Measurements from ENCODE around the gene KCNMB4.

Gene KCNMB4

DNA sequence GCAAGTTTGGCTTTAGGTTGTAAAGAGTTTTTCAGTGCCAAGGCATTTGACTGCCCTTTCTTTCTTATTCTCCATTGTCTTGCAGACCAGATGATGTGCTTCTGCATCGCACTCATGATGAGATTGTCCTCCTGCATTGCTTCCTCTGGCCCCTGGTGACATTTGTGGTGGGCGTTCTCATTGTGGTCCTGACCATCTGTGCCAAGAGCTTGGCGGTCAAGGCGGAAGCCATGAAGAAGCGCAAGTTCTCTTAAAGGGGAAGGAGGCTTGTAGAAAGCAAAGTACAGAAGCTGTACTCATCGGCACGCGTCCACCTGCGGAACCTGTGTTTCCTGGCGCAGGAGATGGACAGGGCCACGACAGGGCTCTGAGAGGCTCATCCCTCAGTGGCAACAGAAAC, 64.3 kb downstream of the KCNMB4 start:
- TF ChIP-seq, protein P1, sequence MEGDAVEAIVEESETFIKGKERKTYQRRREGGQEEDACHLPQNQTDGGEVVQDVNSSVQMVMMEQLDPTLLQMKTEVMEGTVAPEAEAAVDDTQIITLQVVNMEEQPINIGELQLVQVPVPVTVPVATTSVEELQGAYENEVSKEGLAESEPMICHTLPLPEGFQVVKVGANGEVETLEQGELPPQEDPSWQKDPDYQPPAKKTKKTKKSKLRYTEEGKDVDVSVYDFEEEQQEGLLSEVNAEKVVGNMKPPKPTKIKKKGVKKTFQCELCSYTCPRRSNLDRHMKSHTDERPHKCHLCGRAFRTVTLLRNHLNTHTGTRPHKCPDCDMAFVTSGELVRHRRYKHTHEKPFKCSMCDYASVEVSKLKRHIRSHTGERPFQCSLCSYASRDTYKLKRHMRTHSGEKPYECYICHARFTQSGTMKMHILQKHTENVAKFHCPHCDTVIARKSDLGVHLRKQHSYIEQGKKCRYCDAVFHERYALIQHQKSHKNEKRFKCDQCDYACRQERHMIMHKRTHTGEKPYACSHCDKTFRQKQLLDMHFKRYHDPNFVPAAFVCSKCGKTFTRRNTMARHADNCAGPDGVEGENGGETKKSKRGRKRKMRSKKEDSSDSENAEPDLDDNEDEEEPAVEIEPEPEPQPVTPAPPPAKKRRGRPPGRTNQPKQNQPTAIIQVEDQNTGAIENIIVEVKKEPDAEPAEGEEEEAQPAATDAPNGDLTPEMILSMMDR (IDR thresholded peaks at IDR 0.05; ENCODE audit: low read depth, low read length) = no peak
- DNase-seq = no peak
- no peaks in the 10 kb centered on the region for H3K36me3 ChIP-seq
- no peak overlapping the region for H3K4me3 ChIP-seq (ENCODE audit: low read depth, low read length)
- peaks cover 24% of the 10 kb centered on the region for H3K27me3 ChIP-seq
- H3K9me3 ChIP-seq = no peaks in the 10 kb centered on the region
- H3K4me1 ChIP-seq = no peaks in the 10 kb centered on the region

DNA sequence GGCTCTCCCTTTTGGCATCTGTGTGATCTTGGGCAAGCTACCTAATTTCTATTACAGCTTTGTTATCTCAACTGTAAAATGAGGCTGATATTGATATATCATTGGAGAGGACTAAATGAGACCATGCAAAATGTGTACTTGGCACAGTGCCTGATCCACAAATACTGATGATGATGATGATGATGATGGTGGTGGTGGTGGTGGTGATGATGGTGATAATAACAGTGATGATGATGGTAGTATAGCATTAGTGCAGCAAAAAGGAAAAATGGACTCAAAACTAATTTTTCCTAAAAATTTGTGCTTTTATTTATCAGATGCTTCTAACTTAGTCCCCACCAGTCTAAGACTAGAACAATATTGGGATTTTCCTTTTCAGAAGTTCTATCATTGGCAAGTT, 70.7 kb downstream of the KCNMB4 start:
- Histone ChIP-seq H3K27me3 (no peaks in the 10 kb centered on the region), H3K36me3 (no peaks in the 10 kb centered on the region), H3K9me3 (no peaks in the 10 kb centered on the region), H3K4me1 (no peaks in the 10 kb centered on the region), H3K4me3 (ENCODE audit: low read depth, low read length) (no peak overlapping the region)
- no peak for DNase-seq
- TF ChIP-seq, protein P1 (IDR thresholded peaks at IDR 0.05; ENCODE audit: low read depth, low read length) = no peak

DNA sequence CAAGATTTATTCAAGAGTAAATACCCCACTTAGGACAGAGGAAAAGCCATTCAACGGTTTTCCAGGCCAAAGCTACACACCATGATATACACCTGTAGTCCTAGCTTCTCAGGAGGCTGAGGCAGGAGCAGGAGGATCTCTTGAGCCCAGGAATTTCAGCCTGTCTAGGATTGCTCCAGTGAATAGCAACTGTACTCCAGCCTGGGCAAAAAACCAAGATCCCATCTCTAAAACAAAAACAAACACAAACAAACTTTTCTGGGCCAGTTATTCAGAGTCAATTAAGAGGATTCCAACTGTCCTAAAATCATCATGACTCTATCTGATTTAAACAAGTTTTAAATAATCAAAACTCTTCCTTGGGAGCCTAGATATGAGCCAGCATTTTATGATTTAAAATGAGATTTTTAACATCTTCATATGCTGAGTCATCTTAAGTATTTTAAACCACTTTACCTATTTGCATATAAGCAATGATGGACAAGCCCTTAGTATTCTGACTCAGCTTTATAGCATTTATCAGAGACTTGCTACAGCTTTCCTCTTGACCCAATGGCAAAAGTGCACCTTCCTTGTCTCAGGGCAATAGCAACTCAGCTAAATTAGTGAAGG, 77.1 kb downstream of the KCNMB4 start:
- Histone ChIP-seq H3K36me3 (no peaks in the 10 kb centered on the region), H3K4me1 (no peaks in the 10 kb centered on the region), H3K4me3 (ENCODE audit: low read depth, low read length) (no peak overlapping the region), H3K9me3 (no peaks in the 10 kb centered on the region), H3K27me3 (no peaks in the 10 kb centered on the region)
- no peak for DNase-seq
- TF ChIP-seq, protein P1 (IDR thresholded peaks at IDR 0.05; ENCODE audit: low read depth, low read length) = no peak

DNA sequence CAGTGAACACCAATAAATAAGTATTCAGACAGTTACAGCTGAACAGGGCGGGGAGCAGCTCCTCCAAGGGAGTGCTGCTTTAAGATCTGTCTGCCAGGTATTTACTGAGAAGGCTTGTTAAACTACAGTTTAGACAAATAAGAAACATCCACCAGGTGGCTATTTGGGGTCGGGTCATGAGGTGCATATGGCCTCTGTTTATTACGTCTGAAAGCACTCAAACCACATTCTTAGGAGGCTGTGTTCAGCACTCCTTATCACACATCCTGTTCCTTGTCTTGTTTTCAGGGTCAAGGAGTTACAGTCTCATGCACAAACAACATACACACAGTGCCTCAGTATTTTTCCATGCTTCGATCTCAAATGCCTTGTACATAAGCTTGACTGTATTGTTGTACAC, 78.8 kb downstream of the KCNMB4 start:
- Histone ChIP-seq H3K4me1 (no peaks in the 10 kb centered on the region), H3K9me3 (no peaks in the 10 kb centered on the region), H3K27me3 (no peaks in the 10 kb centered on the region), H3K4me3 (ENCODE audit: low read depth, low read length) (no peak overlapping the region), H3K36me3 (no peaks in the 10 kb centered on the region)
- TF ChIP-seq, protein P1 (IDR thresholded peaks at IDR 0.05; ENCODE audit: low read depth, low read length) = no peak
- no peak for DNase-seq

DNA sequence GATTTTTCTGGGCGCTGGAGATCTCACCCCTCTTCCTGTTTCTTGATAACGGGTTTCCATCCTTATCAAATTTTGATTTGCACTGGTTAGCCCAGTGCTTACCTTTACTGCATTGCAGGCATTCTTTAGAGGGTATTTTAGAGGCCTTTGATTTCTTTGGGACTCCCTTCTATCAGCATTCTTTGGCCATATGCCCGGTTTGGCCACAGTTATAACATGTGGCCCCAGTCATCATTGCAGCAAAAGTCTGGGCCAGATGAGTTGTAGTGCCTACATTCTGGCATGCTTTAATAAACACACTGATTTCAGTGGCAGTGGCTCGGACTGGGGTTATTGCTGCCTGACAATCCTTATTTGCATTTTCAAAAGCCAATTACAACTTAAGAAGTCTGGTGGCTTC, 82.3 kb downstream of the KCNMB4 start:
- no peaks in the 10 kb centered on the region for H3K27me3 ChIP-seq
- no peak overlapping the region for H3K4me3 ChIP-seq (ENCODE audit: low read depth, low read length)
- no peaks in the 10 kb centered on the region for H3K9me3 ChIP-seq
- DNase-seq = no peak
- no peaks in the 10 kb centered on the region for H3K4me1 ChIP-seq
- H3K36me3 ChIP-seq = no peaks in the 10 kb centered on the region
- TF ChIP-seq, protein P1 (IDR thresholded peaks at IDR 0.05; ENCODE audit: low read depth, low read length) = no peak

DNA sequence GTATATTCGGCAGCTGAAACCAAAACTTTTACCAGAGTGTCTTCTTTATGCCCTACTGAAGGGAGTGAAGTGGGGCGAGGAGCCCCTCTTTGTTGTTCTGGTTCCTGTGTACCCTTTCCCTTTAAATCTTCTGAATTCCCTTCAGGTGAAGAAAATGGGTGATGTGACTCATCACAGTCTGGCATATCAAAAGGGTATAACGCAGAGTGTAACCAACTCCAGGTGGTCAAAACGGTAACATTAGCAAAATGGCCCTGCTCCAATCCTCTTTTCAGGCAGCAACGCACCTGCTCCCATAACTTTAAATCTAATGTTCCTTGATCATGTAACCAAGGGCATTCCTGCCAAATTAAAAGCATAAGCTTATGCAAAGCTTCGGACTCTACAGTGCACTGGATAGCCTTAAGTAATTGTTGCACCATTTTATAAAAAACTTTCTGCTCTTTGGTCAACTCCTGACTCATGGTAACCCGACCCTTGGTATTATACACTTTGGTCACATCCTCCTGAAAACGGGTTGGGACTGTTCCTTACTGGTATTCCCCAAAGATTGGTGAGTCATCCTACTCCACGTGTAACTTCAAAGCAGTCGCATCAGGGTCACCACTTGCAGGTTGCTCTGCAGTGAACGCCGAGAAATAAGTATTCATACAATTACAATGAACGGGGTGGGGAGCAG, 83.1 kb downstream of the KCNMB4 start:
- no peak overlapping the region for H3K4me3 ChIP-seq (ENCODE audit: low read depth, low read length)
- no peaks in the 10 kb centered on the region for H3K36me3 ChIP-seq
- no peak for DNase-seq

More for the DNA sequence above, 83.1 kb downstream of the KCNMB4 start:
- Histone ChIP-seq H3K9me3 (no peaks in the 10 kb centered on the region), H3K4me1 (no peaks in the 10 kb centered on the region), H3K27me3 (no peaks in the 10 kb centered on the region)
- TF ChIP-seq, protein P1 (IDR thresholded peaks at IDR 0.05; ENCODE audit: low read depth, low read length) = no peak

All from BE2C (cell line).